Prostate gland (tissue), 2 donors: ENCODE data around the gene TSPAN18.

Source experiments
- CTCF ChIP-seq, 4 experiments: fragments of 200-600 bp in 2 of 4; fragments of 450-650 bp in 2 of 4; sonication (generic) in 2 of 4; IDR thresholded peaks; 1 replicate in 3 of 4; 2 replicates in 1 of 4; pipeline ENCODE4 v1.5.1; 2016 to 2019; ENCODE audit warnings: antibody characterized with exemption in 4 of 4, mild to moderate bottlenecking in 2 of 4, moderate library complexity in 2 of 4
- POLR2A ChIP-seq: fragments of 450-650 bp; IDR thresholded peaks from one replicate; pipeline ENCODE4 v1.6.1; 2016; ENCODE audit warnings: antibody characterized with exemption, mild to moderate bottlenecking
- POLR2AphosphoS5 ChIP-seq: sonication (generic); formaldehyde crosslinking; IDR thresholded peaks from one replicate; pipeline ENCODE4 v1.6.1; 2017; ENCODE audit warnings: antibody characterized with exemption

- TF ChIP-seq CTCF (IDR thresholded peaks at IDR 0.05) (peak; percentile 55 to 76 (median 67)), POLR2AphosphoS5 (peak; percentile 19), POLR2A (peak; percentile 91)
Observed at GRCh38 chr11:44950625-44951476, 224.1 kb downstream of the TSPAN18 start, which contains the start of gene TP53I11.
